Measurements from ENCODE around the gene NAV2.
A peak's percentile ranks its signal among the peaks of the same experiment; 100 is the strongest.

The NAV2 gene

DNA sequence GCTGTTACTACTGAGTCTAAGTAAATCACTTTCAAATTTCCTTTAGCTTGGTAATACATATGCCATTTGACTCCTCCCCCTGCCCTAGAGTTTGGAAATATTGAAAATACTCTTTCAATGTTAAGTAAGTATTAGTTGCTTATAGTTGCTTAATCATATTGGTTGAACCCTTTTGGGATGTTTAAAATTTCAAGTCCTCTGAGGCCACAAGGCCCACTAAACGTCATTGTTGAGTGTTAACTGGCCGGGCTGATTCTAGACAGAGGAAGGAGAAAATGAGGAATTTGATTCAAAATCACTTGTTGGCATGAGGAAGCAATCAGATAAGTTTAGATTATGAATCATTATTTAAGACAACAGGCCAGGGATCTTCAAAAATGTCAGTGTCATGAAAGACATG, 8.5 kb downstream of the NAV2 start:
- DNase-seq = no peak

DNA sequence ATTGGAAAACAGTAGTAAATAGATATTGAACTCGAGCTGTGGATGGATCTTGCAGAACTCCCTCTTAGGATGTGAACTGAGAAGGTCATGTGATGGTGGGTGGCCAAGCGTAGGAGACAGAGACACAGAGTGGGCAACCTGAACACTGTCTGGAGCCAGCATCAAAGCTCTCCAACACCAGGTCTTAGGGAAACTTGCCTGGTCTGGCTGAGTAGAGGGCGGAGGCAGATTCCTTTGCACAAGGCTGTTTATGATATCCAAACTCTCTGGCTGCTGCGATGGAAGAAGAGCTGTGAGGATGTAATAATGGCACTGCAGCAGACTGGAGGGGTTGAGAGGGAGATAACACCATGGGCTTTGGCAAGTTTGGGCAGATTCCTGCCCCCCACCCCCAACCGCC, 10.1 kb downstream of the NAV2 start:
- DNase-seq = no peak

DNA sequence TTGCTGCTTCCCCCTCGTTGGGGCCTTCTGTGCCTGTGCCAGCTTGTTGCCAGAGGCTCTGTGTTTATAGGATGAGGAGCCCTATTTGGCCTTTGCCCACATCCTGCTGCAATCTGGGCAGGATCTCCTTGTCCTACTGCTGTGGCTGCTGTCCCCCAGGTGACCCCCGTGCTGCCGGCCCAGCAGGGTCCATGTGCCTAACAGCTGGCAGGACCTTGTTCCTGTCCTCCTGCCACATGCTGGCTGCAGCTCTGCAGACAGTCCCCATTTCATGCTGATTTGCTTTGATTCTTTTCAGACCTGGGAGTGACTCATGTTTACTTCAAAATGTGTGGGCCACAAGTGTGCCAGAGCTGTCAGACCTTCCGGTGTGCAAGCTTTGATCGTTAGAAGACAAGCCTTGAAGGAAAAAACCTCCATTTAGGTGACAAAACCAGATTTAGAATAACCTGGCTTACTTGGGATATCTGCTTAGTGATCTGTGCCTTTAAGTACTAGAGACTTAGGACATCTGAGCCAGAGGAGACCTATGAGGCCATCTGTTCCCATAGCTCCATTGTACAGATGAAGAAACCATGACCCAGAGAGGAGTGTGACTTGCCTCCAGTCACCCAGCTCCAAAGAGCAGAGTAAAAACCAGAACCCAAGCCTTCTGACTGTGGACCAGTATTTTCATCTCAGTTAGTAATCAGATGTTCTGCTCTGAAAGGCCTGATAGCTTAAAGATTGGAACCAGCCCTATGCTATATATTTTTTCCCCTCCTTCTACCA, 11.1 kb downstream of the NAV2 start:
- DNase-seq = peak; percentile 23

DNA sequence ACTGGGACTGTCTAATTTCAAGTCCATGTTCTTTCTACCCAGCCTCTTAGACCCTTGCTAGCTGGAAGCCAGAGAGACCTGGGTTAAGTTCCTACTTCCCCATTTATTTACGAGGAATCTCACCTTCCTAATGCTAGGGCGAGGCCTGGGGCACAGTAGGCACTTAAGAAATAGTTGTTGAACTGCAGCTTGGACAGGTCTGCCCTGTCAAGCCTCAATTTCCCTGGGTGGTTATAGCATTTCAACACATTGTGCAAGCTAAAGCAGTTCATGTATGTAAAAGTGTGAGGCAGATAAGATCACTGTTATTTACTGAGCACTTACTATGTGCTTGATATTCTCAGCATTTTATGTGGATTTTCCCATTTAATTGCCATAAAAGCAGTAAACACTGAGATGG, 12.1 kb downstream of the NAV2 start:
- no peak for DNase-seq

DNA sequence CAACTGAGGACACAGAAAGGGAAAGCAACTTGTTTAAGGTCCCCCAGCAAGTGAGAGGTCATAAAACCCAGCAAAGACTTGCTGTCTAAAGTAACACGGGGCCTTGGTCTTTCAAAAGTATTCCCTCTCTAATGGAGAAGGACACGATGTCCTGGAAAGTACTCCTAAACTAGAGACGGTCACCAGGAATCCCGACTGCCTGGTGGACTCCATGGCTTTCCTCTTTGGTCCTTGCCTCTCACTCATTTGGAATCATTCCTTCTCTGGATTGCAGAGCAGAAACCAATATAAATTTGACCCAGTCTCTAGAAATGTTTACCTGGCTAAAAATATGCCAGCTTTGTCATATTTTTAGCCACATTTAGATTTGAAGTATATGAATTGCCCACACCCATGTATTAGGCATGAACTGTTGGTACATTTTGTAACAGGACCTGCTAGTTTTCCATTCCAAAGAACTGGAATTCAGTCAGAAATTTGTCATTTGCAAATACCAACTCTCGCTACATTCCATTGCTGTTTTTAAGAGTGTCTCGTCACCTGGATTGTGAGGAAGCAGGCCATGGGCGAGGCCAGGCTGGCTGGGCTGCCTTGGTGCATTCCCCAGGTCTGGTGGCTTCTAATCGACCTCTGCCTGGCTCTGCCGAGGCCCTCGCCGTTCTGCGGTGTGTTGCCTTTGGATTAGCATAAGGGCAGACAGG, 12.9 kb downstream of the NAV2 start:
- no peak for DNase-seq

DNA sequence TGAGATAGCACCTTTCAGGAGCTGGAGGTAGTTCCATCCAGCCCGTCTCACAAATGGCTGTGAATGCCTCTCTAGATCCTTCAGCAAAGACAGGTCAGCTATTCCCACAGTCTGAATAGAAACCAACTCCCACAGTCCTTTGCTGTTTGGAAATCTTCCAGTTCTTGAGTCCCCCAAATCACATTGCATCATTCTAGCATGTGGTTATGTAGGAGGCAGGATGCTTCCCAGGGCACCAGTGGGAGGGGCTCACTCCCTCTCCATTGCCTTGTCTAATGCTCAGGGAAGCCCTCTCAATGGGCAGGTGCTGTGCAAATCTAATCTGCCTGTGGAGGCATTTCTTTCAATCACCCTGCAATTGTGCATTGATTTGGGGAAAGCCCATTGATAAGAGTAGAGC, 14.6 kb downstream of the NAV2 start:
- DNase-seq = peak; percentile 72

DNA sequence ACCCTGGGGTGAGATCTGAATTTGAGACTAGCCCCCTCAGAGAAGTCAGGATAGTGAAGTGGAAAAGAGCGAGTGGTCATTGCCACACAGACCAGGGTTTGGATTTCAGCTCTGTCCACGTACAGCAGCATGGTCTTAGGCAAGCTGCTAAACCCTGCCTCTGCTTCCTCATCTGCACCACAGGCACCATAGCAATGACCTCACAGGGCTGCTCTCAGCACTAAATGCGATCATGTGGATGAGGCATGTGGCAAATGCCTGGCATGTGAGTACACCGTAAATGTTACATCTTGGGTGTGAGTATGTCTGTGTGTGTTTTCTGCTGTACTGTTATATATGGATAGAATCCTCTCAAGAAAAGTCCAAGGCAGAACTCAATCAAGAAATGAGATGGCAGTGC, 15.8 kb downstream of the NAV2 start:
- peak; percentile 61 for DNase-seq

DNA sequence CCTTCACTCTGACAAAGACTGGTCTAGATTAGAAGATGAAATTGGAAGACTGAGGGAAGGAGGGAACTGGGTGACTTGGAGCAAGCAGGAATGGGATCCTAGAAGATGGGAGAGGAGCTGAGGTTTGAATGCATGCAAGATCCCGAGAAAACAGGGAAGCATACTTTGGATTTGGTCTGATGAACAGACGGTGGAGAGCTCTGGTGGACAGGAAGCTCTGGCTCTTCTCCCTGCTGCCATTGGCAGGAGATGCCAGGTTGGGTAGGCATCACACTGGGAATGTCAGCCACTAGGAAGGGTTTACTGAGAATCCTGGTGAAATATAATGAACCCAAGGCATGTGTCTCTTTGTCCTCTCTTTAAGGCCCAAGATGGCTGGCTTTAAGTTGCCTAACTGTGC, 16.5 kb downstream of the NAV2 start:
- no peak for DNase-seq

DNA sequence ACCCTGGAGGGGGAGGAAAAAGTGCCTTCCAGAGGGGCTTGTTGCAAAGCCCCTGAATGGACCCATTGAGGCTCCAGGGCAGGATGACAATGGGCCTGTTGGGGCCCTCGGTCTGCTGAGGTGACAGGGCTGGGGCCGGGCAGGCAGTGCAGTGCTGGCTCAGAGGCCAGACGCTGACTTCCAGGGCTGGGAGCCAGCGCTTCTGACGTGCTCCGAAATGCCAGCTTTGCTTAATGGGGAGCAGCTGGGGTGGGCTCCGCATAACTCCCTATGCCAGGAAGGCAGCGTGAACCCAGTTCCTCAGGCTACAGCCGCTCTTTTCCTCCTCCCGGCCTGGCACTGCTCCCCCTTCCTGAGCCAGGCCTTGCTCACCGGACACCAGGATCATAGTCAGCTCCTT, 17.7 kb downstream of the NAV2 start:
- no peak for DNase-seq

DNA sequence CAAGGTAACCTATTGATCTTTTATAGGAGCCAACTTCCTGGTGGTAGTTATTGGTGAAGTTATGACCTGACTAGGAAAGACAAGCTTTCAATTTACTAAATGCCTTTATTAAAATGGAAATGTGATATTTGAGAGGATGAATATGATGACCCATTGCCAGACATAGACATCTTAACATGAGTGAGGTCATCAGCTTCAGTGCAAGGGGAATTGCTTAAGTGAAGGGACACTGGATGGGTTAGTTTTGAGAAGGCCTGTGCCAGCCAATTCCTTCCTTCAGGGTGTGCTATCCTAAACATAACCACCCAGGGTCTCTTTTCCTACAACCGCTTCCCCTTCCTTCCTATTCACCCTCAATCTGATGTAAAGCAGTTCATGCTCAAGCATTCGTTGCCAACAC, 21.5 kb downstream of the NAV2 start:
- no peak for DNase-seq

DNA sequence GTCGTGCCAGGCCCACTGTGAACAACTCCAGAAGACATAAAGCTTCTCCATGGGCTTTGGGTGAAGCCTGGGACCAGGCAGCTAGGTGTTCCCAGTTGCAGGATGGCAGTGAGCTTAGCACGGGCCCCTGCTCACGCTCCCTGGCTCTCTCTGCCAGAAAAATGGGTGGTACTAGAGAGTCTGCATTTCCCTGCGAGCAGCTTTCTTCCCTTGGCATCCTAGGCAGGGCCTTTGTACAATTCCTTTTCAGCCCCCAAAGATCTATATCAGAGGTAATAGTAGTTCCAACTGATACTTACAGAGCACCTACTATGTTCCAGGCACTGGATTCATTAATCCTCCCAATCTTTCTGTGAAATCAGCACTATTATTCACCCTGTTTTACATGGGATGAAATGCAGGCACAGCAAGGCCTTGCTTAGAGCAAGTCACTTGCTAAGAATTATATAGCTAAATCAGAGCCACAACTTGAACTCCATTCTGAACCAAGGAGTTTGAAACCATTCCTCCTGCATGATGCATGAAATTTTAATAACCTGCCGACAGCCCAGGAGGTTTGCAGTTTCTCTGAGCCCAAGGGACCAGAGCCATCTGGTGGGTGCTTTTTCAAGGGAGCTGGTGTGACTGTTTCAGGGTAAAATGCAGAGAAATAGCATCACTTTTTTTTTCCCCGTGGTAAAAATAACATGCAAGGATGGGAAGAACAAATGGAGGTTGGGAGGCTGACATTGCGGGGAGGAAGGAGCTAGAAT, 22.7 kb downstream of the NAV2 start:
- peak; percentile 83 for DNase-seq

DNA sequence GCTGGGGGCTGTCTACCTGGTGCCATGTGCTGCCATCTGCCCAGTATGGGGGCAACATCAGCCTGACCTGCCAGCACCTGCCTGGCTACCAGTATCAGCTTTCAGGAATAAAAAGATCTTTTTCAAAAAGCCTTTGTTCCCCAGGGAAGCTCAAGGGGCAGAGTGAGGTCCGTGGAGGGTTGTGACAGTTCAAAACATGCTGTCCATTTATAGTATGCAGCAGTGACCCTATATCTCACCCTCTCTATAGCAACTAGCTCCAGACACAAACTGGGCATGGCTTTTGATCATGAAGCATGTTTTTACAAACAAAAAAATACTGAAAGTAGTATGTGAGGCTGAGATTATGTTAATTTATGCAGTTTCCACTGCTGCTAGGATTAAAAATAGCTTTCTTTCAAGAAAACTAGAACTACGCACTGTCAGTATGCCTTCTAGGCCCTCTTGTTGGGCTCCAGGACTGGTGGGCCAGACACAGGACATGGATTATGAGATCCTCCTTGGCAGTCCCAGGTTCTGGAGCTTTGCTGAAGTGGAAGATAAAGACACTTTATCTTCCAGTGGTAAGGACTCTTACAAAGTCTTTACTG, 23.4 kb downstream of the NAV2 start:
- DNase-seq = no peak

DNA sequence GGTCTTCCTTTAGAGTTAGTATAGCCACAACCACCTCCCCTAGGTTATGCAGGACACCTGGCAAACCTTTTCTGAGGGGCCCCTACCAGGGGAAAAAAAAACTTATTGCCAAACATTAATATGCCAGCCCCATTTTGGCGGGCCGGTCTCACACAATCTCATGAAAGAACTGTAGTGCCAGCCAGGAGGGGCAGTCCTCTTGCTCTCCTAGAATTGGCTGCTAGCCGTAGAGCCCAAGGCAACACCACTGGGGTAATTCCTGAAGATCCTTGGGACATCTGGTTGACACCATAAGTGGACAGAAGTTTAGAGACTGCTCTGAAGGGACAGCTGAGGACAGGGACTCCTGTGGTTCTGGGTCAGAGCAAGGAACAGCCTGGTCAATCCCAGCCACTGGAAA, 24.2 kb downstream of the NAV2 start:
- no peak for DNase-seq

DNA sequence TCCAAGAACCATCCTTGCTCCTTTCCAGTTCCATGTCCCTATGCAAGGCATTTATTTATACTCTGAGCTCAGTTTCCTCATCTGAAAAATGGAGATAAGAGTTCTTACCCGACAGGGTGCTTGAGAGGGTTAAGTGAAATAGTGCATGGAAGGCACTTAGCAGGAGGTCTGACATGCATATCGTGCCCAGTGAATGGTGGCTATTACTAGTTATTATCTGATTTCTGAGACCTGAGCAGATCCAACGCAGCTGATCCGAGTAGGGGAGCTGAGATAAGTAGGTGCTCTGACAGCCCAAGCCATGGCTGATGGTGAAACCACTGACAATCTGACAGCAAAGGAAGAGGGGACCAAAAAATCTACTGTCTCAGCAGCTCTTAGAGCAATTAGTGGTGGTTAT, 24.9 kb downstream of the NAV2 start:
- no peak for DNase-seq

DNA sequence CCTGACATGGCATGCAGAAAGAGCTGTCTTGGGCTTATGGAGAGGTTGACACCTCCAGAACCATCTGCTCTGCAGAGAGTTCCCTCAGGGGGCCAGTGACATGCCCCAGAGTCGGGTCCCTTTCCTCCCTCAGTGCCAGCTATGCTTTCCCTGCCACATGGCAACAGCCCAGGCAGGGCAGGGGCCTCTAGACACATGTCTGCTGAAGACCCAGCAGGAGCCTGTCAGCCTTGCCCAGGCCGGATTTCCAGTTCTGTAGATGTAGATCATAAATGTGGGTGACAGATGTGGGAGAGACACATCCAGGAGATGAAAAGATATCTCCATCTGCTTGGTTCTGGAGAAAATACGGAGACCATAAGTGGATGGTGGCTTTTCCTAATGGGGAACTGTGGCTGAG, 25.5 kb downstream of the NAV2 start:
- no peak for DNase-seq

DNA sequence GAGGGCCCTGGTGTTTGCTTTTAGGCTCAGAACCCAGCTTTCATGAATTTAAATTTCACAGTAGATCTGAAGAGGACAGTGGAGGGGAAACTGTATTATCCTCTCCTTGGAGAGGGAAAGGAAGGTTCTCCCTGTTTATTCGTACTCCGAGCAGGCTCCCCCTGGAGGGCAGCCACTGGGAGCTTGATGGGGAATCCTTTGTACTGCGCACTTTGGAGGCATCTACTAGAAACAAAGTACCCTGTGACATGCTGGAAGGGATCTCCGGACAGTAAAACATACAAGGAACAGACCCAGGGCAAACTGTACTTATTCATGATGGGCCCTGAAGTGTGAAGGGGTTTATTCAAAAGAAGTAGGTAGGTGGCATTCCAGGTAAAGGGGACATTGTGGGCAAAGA, 27.2 kb downstream of the NAV2 start:
- peak; percentile 23 for DNase-seq

DNA sequence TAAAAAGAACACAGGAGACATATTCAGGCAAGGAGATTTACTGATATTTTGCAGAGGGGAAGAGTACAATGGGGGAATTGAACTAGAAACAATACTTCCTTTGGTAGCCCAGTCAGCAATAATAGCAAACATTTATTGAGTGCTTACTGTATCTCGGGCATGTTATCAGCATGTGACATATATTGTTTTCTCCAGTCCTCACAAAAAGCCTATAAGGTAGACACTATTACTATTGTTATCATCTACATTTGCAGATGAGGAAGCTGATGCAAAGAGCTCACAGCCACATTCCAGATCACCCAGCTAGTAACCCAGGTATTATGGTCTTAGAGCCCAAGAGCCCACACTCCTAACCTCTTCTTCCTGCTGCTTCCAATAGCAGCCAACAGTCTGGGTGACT, 27.9 kb downstream of the NAV2 start:
- DNase-seq = no peak

DNA sequence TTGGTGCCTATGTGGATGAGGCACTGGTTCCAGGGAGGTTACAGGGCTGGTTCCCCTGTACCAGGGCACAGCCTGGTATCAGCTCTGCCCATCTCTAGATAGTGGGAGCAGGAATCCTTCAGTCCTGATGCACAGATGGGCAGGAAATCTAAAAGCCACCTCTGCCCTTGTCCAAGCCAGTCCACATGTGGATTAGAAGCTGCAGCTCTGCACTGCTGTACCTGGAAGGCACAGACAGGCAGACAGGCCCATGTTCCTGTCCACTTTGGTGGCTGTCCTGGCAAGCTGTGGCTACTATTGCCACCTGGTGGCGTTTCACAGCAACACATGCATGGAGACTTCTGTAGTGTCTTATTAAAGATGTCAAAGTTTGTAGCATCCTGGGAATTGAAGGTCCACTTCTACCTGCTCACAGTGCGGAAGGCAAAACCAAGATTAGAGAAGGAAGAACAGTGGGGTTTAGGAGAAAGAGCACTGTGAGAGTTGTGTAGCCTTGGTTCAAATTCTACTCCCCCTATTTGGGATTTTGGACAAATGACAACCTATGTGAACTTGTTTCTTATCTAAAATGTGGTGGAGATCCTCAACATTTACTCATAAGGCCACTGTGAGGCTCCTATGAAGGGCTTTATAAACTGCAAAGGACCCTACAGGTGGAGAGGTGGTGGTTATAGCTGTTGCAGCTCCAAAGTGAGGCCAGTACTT, 30.1 kb downstream of the NAV2 start:
- peak; percentile 76 for DNase-seq

DNA sequence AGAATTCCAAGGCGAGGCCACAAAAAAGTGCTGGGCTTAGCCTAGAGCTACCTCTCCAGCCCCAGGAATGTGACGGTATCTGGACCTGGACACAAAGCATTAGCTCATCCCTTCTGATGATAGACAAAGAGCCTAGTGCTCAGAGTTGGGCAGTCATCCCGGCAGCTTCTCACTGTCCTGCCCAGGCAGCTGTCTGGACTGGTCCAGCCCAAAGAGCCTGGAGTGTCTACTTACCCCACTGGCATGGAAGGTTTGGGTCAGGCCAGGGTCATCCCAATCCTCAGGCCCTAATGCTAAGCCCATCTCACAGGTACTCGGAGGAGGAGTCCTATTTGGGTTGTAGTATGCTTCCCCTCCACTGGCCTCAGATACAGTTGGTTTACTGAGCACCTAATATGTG, 31.0 kb downstream of the NAV2 start:
- DNase-seq = no peak

DNA sequence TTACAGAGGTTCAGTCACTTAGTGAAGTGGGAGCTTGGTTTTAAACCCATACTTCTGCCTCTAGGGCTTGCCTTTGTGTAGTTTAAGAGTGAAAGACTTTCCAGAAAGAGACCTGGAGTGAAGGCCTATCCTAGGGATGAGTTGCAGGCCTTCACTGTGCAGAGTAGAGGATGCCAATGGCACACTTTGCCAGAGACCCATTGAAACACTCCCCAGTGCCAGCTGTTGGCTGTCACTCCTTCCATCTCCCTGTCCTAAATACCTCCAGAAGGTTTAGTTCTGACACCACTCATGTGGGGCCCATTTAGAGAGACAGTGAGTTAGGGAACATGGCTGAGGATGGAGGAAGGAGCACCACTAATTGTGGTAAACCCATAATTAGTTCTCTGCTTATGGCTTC, 31.5 kb downstream of the NAV2 start:
- DNase-seq = no peak

DNA sequence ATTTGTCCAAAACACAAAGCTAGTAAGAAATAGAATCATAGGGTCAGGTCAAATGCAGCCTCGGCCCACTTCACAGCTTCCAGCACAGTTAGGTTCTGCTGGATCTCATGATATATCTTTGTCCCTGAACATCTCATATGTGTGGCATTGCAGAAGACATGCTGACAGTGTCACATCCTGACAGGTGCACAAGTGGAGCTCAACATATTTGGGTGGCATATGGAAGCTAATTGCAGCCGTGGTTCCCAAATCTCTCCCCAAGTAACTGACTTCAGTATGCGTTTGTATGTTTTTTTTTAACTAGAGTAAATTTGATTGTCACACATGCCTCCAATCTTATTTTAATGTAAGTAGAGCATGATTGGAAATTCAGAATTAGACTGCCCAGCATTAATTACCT, 33.4 kb downstream of the NAV2 start:
- no peak for DNase-seq

DNA sequence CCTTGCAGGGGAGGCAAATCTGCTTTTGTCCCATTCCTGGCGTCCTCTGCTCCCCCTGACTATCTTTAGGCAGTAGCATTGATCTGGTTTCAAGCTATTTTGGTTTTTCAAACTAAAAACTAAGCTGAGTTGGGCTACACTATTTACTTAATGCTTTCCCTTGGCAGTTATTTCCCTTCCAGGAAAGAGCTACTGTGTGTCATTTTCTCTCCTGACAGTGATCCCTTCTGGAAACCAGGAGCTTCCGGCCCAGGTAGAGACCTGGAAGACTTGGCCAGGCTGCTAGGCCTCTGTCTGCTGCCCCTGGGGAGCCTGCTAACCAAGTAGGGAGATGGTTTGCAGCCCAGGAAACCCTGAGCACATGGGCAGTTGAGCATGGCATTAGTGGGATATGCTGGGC, 35.0 kb downstream of the NAV2 start:
- DNase-seq = no peak

DNA sequence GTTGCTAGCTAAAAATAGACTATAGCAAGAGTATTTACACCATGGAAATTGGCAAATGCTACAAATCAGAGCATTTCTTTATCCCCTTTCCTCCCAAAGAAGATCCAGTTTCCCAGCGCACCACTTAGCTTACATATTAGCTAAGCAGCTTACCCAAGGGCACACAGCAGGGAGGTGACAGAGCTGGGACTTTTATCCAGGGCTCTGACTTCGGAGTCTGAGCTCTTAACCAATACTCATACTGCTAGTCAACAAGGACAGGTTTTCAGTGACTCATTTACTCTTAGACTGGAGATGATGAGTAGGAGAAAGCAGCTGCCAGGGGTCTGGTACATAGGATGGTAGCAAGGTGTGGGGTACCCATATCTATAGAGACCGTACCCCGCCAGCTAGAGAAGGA, 38.4 kb downstream of the NAV2 start:
- DNase-seq = no peak

Measured in fibroblast of upper back skin (primary cell).